CD4-positive, alpha-beta T cell (primary cell): ENCODE data around the gene CD200. TPM values are rescaled to one million over a fixed set of nuclear protein-coding genes. Genes with fewer than 3 reads are reported as not detected.
A peak's percentile ranks its signal among the peaks of the same experiment; 100 is the strongest.
"Not testable (repeated sequence)": the region's sequence is repeated elsewhere in the genome, so short reads cannot be mapped to it uniquely, and the experiment has no call there.

Experiments
- ATAC-seq: fragments of 200-7000 bp; cut with Tn5 transposase; one replicate; pipeline ENCODE4 v1.10.0; 2022; ENCODE audit warnings: mild to moderate bottlenecking; ENCODE audit not compliant: poor library complexity
- CTCF ChIA-PET: fragments of 350-600 bp; sonication (Branson Sonifier 250); formaldehyde crosslinking; loops from one replicate; lab custom pipeline; 2021; ENCODE audit warnings: antibody characterized with exemption, inconsistent platforms; lab: Charles Lee
- POLR2A ChIA-PET: fragments of 350-600 bp; sonication (Branson Sonifier 250); formaldehyde crosslinking; loops from one replicate; lab custom pipeline; 2021; ENCODE audit warnings: antibody characterized with exemption, inconsistent platforms; lab: Charles Lee
- DNase-seq, 14 experiments: peaks; one replicate each; pipeline ENCODE4 v3.0.0-alpha.2; 2013 to 2020; ENCODE audit warnings: mixed read lengths in 2 of 14
- H3K27ac ChIP-seq, 2 donors: one replicate each; pipeline versions ENCODE4 v1.5.1 to v1.7.0; 2013; ENCODE audit warnings: low read length in 2 of 2, low read depth in 1 of 2, mild to moderate bottlenecking in 1 of 2
- H3K27me3 ChIP-seq, 2 experiments: 1 replicate in 1 of 2; 2 replicates in 1 of 2; pipeline versions ENCODE4 v1.6.1 to v1.7.0; 2013; ENCODE audit warnings: low read length in 2 of 2, control low read depth in 1 of 2, mild to moderate bottlenecking in 1 of 2, moderate library complexity in 1 of 2; ENCODE audit not compliant: insufficient read depth in 2 of 2, control insufficient read depth in 1 of 2
- H3K36me3 ChIP-seq: one replicate; pipeline ENCODE4 v1.6.1; 2013; ENCODE audit warnings: low read length, control low read depth; ENCODE audit not compliant: insufficient read depth
- H3K4me1 ChIP-seq: one replicate; pipeline ENCODE4 v1.6.1; 2013; ENCODE audit warnings: low read length, control low read depth; ENCODE audit not compliant: insufficient read depth
- H3K4me3 ChIP-seq: one replicate; pipeline ENCODE4 v1.5.1; 2013; ENCODE audit warnings: mild to moderate bottlenecking, low read length, moderate library complexity
- H3K9me3 ChIP-seq, 2 experiments: 1 replicate in 1 of 2; 2 replicates in 1 of 2; pipeline versions ENCODE4 v1.6.1 to v1.7.0; 2013; ENCODE audit warnings: low read length in 2 of 2, mild to moderate bottlenecking in 2 of 2, control low read depth in 1 of 2, moderate library complexity in 1 of 2; ENCODE audit not compliant: control insufficient read depth in 1 of 2, insufficient read depth in 1 of 2
- H3K27ac Mint-ChIP-seq: one replicate; pipeline ENCODE4 v1.8.0; 2020; ENCODE audit warnings: mixed read lengths
- H3K27me3 Mint-ChIP-seq: one replicate; pipeline ENCODE4 v1.8.0; 2021; ENCODE audit warnings: mixed read lengths
- H3K36me3 Mint-ChIP-seq: one replicate; pipeline ENCODE4 v1.8.0; 2021; ENCODE audit warnings: low read depth, mixed read lengths
- H3K4me1 Mint-ChIP-seq: one replicate; pipeline ENCODE4 v1.8.0; 2021; ENCODE audit warnings: low read depth, mixed read lengths
- H3K4me3 Mint-ChIP-seq: one replicate; pipeline ENCODE4 v1.8.0; 2020; ENCODE audit warnings: mild to moderate bottlenecking, mixed read lengths
- H3K9me3 Mint-ChIP-seq: one replicate; pipeline ENCODE4 v1.8.0; 2020; ENCODE audit warnings: mixed read lengths
- intact Hi-C, 2 experiments: fragments of 100-400 bp; cut with DNase I in 1 of 2; cut with micrococcal nuclease in 1 of 2; formaldehyde crosslinking; loops; one replicate each; pipeline versions ENCODE4 v1.15.1 to v1.9.0; 2023 to 2025; cut with DNase I, micrococcal nuclease
- total RNA-seq, 174 experiments: library from RNA in 2 of 174; stranded (reverse) in 2 of 174; gene quantifications; one replicate each; pipeline ENCODE4 v1.2.3 and lab custom pipeline; 2021 to 2026
- TF ChIP-seq, protein P1 (sequence below): fragments of 200-600 bp; IDR thresholded peaks from one replicate; pipeline ENCODE4 v1.8.0; 2022; ENCODE audit warnings: antibody characterized with exemption, mild to moderate bottlenecking

Gene CD200
- total RNA-seq, 2 experiments from 2014 or later, result 5.2 to 6.9 TPM

- DNase-seq, result no peak
- H3K36me3 Mint-ChIP-seq, result no peaks in the 10 kb centered on the region
- no peak overlapping the region for H3K27ac Mint-ChIP-seq
- no peaks in the 10 kb centered on the region for H3K4me1 Mint-ChIP-seq
- no peak overlapping the region for H3K4me3 Mint-ChIP-seq
- intact Hi-C loops, result no loop called here
- Histone ChIP-seq H3K4me3 (no peak overlapping the region), H3K27ac (no peak overlapping the region), H3K27me3 (no peaks in the 10 kb centered on the region), H3K36me3 (no peaks in the 10 kb centered on the region), H3K4me1 (no peaks in the 10 kb centered on the region), H3K9me3 (no peaks in the 10 kb centered on the region)
- no peak for ATAC-seq
- CTCF ChIA-PET, result no interaction called here
- TF ChIP-seq, protein P1, sequence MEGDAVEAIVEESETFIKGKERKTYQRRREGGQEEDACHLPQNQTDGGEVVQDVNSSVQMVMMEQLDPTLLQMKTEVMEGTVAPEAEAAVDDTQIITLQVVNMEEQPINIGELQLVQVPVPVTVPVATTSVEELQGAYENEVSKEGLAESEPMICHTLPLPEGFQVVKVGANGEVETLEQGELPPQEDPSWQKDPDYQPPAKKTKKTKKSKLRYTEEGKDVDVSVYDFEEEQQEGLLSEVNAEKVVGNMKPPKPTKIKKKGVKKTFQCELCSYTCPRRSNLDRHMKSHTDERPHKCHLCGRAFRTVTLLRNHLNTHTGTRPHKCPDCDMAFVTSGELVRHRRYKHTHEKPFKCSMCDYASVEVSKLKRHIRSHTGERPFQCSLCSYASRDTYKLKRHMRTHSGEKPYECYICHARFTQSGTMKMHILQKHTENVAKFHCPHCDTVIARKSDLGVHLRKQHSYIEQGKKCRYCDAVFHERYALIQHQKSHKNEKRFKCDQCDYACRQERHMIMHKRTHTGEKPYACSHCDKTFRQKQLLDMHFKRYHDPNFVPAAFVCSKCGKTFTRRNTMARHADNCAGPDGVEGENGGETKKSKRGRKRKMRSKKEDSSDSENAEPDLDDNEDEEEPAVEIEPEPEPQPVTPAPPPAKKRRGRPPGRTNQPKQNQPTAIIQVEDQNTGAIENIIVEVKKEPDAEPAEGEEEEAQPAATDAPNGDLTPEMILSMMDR, result no peak
- POLR2A ChIA-PET, result no interaction called here
- H3K27me3 Mint-ChIP-seq, result no peaks in the 10 kb centered on the region
- H3K9me3 Mint-ChIP-seq, result no peaks in the 10 kb centered on the region
Observed at GRCh38 chr3:112401617-112402016, 68.7 kb downstream of the CD200 start.

GRCh38 chr3:112403103-112403502, 70.1 kb downstream of the CD200 start:
- ChIA-PET CTCF (no interaction called here), POLR2A (interaction anchor here (0.5 kb wide), 1 partner anchor 75 kb away, joined by 3 read pairs; no protein-coding TSS in a partner anchor)
- TF ChIP-seq, protein P1, result no peak
- ATAC-seq, result no peak
- H3K9me3 ChIP-seq, result no peaks in the 10 kb centered on the region
- Mint-ChIP-seq H3K4me3 (no peak overlapping the region), H3K4me1 (no peaks in the 10 kb centered on the region), H3K27me3 (no peaks in the 10 kb centered on the region), H3K36me3 (no peaks in the 10 kb centered on the region), H3K9me3 (no peaks in the 10 kb centered on the region), H3K27ac (no peak overlapping the region)
- H3K36me3 ChIP-seq, result no peaks in the 10 kb centered on the region
- H3K4me3 ChIP-seq, result no peak overlapping the region
- no peaks in the 10 kb centered on the region for H3K27me3 ChIP-seq
- DNase-seq, result no peak
- intact Hi-C loops, result no loop called here
- H3K4me1 ChIP-seq, result no peaks in the 10 kb centered on the region
- H3K27ac ChIP-seq, result no peak overlapping the region

- POLR2A ChIA-PET, H3K4me3 ChIP-seq, intact Hi-C loops, H3K27me3 ChIP-seq, H3K27ac Mint-ChIP-seq, H3K4me3 Mint-ChIP-seq, H3K36me3 Mint-ChIP-seq, H3K27ac ChIP-seq, H3K9me3 Mint-ChIP-seq, CTCF ChIA-PET, H3K27me3 Mint-ChIP-seq, ATAC-seq, H3K4me1 Mint-ChIP-seq, H3K9me3 ChIP-seq, H3K4me1 ChIP-seq, H3K36me3 ChIP-seq, DNase-seq: not testable (repeated sequence)
Observed at GRCh38 chr3:112404924-112405549, 72.1 kb downstream of the CD200 start.

DNA sequence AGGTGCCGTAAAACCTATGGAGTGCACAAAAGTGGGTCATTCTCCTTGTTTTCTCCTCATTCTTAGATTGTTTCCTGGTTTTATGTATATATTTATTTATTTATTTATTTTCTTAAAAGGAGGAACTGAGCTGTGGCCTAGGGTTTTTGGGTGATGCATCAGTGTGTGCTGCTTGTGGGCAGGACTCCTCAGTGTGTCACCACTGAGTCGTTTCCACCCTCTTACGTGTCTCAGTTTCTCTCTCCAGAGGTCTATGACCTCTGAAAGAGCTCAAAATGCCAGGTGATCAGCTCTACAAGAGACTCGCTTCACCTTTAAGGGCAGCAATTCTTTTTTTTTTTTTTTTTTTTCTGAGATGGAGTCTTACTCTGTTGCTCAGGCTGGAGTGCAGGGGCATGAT, 72.9 kb downstream of the CD200 start:
- Mint-ChIP-seq H3K4me1 (no peaks in the 10 kb centered on the region), H3K27me3 (no peaks in the 10 kb centered on the region), H3K9me3 (no peaks in the 10 kb centered on the region), H3K36me3 (no peaks in the 10 kb centered on the region), H3K27ac (no peak overlapping the region), H3K4me3 (no peak overlapping the region)
- H3K27me3 ChIP-seq, result no peaks in the 10 kb centered on the region
- ATAC-seq, result no peak
- H3K36me3 ChIP-seq, result no peaks in the 10 kb centered on the region
- no peak overlapping the region for H3K27ac ChIP-seq
- intact Hi-C loops, result no loop called here
- no peaks in the 10 kb centered on the region for H3K4me1 ChIP-seq
- H3K4me3 ChIP-seq, result no peak overlapping the region
- CTCF ChIA-PET, result no interaction called here
- peak in 2 of 14 experiments; percentile 20 to 46 for DNase-seq
- POLR2A ChIA-PET, result no interaction called here
- H3K9me3 ChIP-seq, result no peaks in the 10 kb centered on the region
- TF ChIP-seq, protein P1, result no peak
